Activated CD4-positive, alpha-beta T cell treated with anti-CD3 and anti-CD28 coated beads for 36 hours (primary cell): ENCODE data around the gene GCGR. TPM values are rescaled to one million over a fixed set of nuclear protein-coding genes. Genes with fewer than 3 reads are reported as not detected.

Experiments
- ATAC-seq: fragments of 200-7000 bp; cut with Tn5 transposase; one replicate; pipeline ENCODE4 v1.10.0; 2021; ENCODE audit warnings: mild to moderate bottlenecking, moderate library complexity
- CTCF ChIA-PET: fragments of 350-600 bp; sonication (Branson Sonifier 250); formaldehyde crosslinking; loops from one replicate; lab custom pipeline; 2021; ENCODE audit warnings: antibody characterized with exemption; lab: Charles Lee
- POLR2A ChIA-PET: fragments of 350-600 bp; sonication (Branson Sonifier 250); formaldehyde crosslinking; loops from one replicate; lab custom pipeline; 2021; ENCODE audit warnings: antibody characterized with exemption, inconsistent platforms; lab: Charles Lee
- DNase-seq: peaks from one replicate; pipeline ENCODE4 v3.0.0-alpha.2; 2020
- H3K27ac Mint-ChIP-seq: one replicate; pipeline ENCODE4 v1.8.0; 2021; ENCODE audit warnings: mixed read lengths
- H3K27me3 Mint-ChIP-seq: one replicate; pipeline ENCODE4 v1.8.0; 2021; ENCODE audit warnings: mixed read lengths
- H3K36me3 Mint-ChIP-seq: one replicate; pipeline ENCODE4 v1.8.0; 2021; ENCODE audit warnings: low read depth, mixed read lengths
- H3K4me1 Mint-ChIP-seq: one replicate; pipeline ENCODE4 v1.8.0; 2021; ENCODE audit warnings: mixed read lengths
- H3K4me3 Mint-ChIP-seq: one replicate; pipeline ENCODE4 v1.8.0; 2021; ENCODE audit warnings: mild to moderate bottlenecking, moderate library complexity, mixed read lengths
- H3K9me3 Mint-ChIP-seq: one replicate; pipeline ENCODE4 v1.8.0; 2021; ENCODE audit warnings: low read depth, mixed read lengths
- intact Hi-C, 2 experiments: fragments of 100-400 bp; cut with DNase I in 1 of 2; cut with micrococcal nuclease in 1 of 2; formaldehyde crosslinking; loops; one replicate each; pipeline versions ENCODE4 v1.14.2 to v1.15.1; 2022 to 2024; cut with DNase I, micrococcal nuclease
- total RNA-seq, 2 experiments: library from RNA; stranded (reverse); gene quantifications; one replicate each; pipeline ENCODE4 v1.2.3, GENCODE V29; 2021

GCGR gene
- total RNA-seq, 2 experiments from 2014 or later: not detected

DNA sequence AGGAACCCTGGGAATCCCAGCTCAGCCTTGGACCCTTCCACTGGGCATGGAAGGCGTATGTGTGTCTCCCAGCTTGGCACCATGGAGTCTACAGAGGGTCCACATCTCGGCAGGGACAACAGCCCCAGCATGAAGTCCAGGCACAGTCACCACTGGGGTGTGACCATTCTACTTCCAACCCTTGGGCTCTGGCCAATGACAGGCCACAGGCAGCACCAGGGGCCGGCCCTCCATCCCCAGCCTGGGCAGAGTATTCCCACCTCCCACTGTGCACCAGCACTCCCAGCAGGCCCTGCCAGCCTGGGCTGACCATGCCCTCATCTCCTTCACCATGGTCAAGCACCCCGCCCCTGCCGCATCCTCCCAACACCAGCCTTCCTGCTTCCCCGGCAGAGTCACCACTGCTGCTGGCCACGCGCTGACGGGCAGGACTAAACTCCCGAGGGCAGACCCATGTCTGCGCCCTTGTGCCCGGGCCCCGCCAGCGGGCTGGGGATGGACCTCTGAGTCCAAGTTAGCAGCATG lies 40.4 kb downstream of the GCGR start:
- no peak overlapping the region for H3K27ac Mint-ChIP-seq

DNA sequence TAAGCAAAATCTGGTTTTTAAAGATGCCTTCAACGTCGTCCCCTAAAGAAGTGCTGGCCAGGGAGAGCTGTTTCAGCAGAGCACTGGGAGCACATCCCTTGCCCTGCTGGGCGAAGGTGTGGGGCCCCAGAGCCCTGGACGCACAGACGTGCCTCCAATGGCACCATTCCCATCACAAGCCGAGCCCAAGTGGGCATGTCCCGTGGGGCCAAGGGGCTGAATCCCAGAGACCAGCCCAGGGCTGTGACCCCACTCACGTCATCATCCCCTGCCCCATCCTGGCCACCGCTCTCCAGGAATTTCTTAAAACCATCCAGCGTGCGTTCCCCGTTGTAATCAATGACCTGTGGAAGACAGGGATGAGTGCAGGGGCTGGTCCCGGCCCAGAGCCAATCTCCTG lies 40.9 kb downstream of the GCGR start:
- Mint-ChIP-seq H3K36me3 (peaks cover 37% of the 10 kb centered on the region), H3K9me3 (no peaks in the 10 kb centered on the region), H3K4me1 (no peaks in the 10 kb centered on the region), H3K27ac (no peak overlapping the region), H3K27me3 (no peaks in the 10 kb centered on the region), H3K4me3 (no peak overlapping the region)
- DNase-seq: no peak
- intact Hi-C loops: no loop called here
- POLR2A ChIA-PET: no interaction called here
- CTCF ChIA-PET: interaction anchor here (0.6 kb wide), 1 partner anchor 114 kb away, joined by 3 read pairs; no protein-coding TSS in a partner anchor
- ATAC-seq: no peak

More for the DNA sequence above, 40.4 kb downstream of the GCGR start:
- no peak for DNase-seq
- Mint-ChIP-seq H3K36me3 (peaks cover 37% of the 10 kb centered on the region), H3K27me3 (no peaks in the 10 kb centered on the region), H3K4me3 (no peak overlapping the region), H3K4me1 (no peaks in the 10 kb centered on the region), H3K9me3 (no peaks in the 10 kb centered on the region)
- ChIA-PET POLR2A (no interaction called here), CTCF (no interaction called here)
- no peak for ATAC-seq
- intact Hi-C loops: no loop called here

DNA sequence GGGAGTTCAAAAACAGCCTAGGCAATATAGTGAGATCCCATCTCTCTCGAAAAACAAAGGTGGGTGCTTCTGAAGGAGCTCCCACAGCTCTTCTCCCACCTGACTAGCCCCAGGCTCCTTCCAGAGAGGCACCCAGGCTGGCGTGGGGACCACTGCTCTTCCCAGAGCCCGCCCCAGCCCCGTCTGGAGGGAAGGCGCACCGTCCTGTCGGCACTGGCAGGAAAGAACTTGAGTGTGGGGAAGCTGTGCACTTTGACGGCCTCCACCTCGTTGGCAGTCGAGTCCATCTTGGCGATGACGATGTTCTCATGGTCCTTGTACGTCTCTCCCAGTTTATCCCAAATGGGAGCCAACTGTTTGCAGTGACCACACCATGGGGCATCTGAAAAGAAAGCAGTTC lies 41.4 kb downstream of the GCGR start:
- no peaks in the 10 kb centered on the region for H3K9me3 Mint-ChIP-seq
- no peak overlapping the region for H3K27ac Mint-ChIP-seq
- H3K36me3 Mint-ChIP-seq: peaks cover 37% of the 10 kb centered on the region
- ATAC-seq (no peak), DNase-seq (no peak)
- H3K4me3 Mint-ChIP-seq: no peak overlapping the region
- H3K27me3 Mint-ChIP-seq: no peaks in the 10 kb centered on the region
- H3K4me1 Mint-ChIP-seq: no peaks in the 10 kb centered on the region
- intact Hi-C loops: no loop called here
- POLR2A ChIA-PET: no interaction called here
- CTCF ChIA-PET: interaction anchor here (0.6 kb wide), 1 partner anchor 114 kb away, joined by 3 read pairs; no protein-coding TSS in a partner anchor

DNA sequence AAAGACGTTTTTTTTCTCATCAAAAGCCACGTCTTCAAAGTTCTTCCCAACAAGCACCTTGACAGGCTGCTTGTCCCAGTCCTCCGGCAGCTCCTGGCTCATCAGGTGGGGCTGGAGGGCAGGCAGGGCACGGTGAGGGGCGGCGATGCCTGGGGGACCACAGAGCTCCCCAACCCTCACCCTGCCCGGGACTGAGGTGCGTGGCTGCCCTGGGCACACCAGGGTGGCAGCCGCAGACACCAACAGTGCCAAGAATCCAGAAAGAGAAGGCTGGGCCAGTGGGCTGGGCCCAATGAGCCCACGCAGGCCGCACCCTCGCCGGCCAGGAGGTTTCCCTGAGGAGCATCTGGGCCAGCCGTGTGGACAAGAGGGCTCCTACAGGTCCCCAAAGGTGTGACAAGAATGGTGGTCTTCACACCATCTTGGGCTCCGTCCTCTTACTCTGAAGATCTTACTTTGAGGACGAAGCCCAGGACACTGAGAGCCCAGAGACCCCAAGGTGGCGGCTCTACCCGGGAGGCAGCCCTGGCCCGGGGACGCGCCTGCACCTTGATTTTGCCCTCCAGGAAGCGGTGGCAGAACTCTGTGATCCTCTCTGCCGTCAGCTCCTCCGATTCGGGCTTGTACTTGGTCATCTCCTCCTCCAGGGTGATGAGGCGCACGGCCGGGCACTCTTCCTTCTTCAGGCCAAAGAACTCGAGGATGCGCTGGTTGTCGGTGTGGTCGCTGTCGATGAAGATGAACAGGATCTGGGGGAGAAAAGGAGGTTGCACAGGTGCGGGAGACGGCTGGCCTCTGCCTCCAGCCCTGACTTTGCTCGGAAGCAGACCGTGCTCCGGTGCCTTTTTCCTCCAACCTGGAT lies 42.2 kb downstream of the GCGR start:
- no peak overlapping the region for H3K27ac Mint-ChIP-seq
- CTCF ChIA-PET: no interaction called here
- no peak overlapping the region for H3K4me3 Mint-ChIP-seq
- POLR2A ChIA-PET: no interaction called here
- no peak for DNase-seq
- no peaks in the 10 kb centered on the region for H3K9me3 Mint-ChIP-seq
- H3K4me1 Mint-ChIP-seq: no peaks in the 10 kb centered on the region
- H3K27me3 Mint-ChIP-seq: no peaks in the 10 kb centered on the region
- peaks cover 39% of the 10 kb centered on the region for H3K36me3 Mint-ChIP-seq
- no peak for ATAC-seq
- intact Hi-C loops: no loop called here

DNA sequence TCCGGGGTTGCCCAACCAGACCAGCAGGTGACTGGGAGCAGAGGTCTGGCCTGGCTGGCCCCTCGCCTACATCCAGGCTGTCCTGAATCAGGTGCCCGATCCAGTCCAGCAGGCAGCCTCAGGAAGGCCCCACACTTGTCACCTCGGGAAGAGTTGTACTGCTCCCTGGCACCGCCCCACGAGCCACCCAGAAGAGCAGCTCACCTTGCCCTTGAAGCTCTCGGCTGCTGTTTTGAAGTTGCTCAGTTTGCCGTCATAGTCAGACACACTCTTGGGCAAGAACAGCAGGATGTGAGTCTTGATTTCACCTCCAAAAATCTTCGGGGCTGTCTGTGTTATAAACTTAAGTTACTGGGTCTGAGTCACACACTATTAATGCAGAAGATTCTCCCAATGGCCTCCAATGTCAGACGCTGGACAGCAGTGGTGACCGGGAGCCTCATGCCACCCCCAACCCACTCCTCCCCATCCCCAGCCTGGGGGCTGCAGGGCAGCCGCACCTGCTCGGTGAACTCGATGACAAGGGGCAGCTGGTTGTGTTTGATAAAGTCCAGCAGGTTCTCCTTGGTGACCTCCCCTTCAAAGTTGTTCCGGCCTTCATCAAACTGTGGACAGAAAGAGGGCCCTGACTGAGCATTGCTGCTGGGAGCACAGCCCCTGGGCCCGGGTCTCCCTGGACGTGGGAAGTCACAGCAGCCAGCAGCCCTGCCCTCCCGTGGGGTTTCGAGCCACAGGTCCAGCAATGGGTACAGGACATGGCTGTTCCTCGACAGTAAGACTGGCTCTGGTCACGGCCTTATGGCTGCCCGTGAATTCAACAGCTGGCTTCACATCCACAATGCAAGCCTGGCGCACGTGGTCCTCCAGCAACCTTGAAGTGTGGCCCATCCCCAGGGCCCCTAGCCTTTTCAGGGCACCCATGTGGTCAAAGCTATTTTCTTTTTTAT lies 43.1 kb downstream of the GCGR start:
- no peaks in the 10 kb centered on the region for H3K4me1 Mint-ChIP-seq
- CTCF ChIA-PET: interaction anchor here (1.0 kb wide), 1 partner anchor 27 kb away, joined by 3 read pairs; no protein-coding TSS in a partner anchor
- DNase-seq (no peak), ATAC-seq (no peak)
- no peaks in the 10 kb centered on the region for H3K27me3 Mint-ChIP-seq
- intact Hi-C loops: no loop called here
- no peak overlapping the region for H3K27ac Mint-ChIP-seq
- peaks cover 48% of the 10 kb centered on the region for H3K36me3 Mint-ChIP-seq
- POLR2A ChIA-PET: interaction anchor here (0.6 kb wide), 1 partner anchor 328 kb away, joined by 3 read pairs; no protein-coding TSS in a partner anchor
- H3K9me3 Mint-ChIP-seq: no peaks in the 10 kb centered on the region
- H3K4me3 Mint-ChIP-seq: no peak overlapping the region

DNA sequence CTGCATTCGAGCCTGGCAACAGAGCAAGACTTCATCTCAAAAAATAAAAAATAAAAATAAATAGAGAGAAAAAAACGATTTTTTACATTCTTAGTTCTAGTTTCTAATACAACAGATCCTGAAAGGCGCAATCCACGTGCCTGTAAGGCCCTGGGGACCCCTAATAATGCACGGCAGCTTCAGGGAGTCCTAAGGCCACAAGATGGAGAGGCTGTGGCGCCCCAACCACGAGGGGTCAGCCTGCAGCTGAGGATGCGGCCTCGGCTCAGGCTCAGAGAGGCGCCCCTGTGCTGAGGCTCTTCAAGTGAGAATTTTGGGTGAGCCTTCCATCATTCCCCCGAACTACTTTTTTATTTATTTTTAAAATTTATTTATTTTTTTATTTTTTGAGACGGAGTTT lies 45.5 kb downstream of the GCGR start:
- intact Hi-C loops: no loop called here
- H3K4me3 Mint-ChIP-seq: no peak overlapping the region
- ChIA-PET POLR2A (interaction anchor here (1.5 kb wide), 1 partner anchor 16 kb away, joined by 3 read pairs; the partner anchor contains the start of gene MCRIP1), CTCF (no interaction called here)
- no peak overlapping the region for H3K27ac Mint-ChIP-seq
- H3K27me3 Mint-ChIP-seq: no peaks in the 10 kb centered on the region
- peaks cover 57% of the 10 kb centered on the region for H3K36me3 Mint-ChIP-seq
- ATAC-seq: no peak
- no peaks in the 10 kb centered on the region for H3K4me1 Mint-ChIP-seq
- H3K9me3 Mint-ChIP-seq: no peaks in the 10 kb centered on the region
- DNase-seq: no peak

DNA sequence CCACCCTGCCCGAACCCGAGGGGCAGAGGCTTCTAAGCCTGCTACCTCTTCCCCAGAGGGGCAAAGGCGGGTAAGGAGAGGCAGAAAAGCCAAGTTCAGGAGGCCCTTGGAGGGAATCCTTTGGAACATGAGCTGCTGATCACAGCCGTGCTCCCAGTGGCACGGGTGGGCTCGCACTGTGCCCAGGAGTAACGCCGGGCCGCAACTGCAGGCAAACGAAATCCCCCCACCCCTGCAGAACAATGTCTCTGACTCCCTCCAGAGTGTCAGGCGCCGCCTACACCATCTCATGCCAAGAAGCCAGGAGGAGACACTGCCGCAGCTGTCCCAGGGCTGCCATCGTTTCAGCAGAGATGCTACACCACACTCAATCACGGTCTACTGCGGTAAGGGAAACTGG lies 47.5 kb downstream of the GCGR start:
- Mint-ChIP-seq H3K4me1 (peaks cover 3% of the 10 kb centered on the region), H3K9me3 (no peaks in the 10 kb centered on the region), H3K27me3 (no peaks in the 10 kb centered on the region), H3K4me3 (no peak overlapping the region), H3K27ac (no peak overlapping the region), H3K36me3 (peaks cover 56% of the 10 kb centered on the region)
- ATAC-seq (no peak), DNase-seq (no peak)
- ChIA-PET CTCF (no interaction called here), POLR2A (no interaction called here)
- intact Hi-C loops: no loop called here

DNA sequence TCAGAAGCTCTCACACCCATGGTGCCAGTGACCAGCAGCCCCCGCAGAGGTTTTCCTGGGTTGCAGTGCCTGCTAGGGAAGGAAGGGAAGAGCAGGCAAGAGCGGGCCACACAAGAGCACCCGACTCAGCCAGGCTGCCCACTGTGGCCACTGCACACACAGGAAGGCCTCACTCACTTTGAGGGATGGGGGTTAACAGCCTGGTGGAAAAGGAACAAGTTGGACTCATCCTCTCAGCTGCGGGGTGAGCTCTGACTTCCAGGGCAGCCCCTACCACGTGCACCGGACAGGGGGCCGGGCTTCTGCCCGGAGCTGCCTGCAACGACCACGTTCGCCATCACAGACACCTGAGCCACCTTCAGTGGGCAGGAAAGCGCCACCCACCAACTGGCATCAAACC lies 48.3 kb downstream of the GCGR start:
- no peak overlapping the region for H3K27ac Mint-ChIP-seq
- no peaks in the 10 kb centered on the region for H3K27me3 Mint-ChIP-seq
- H3K4me1 Mint-ChIP-seq: peaks cover 4% of the 10 kb centered on the region
- H3K4me3 Mint-ChIP-seq: no peak overlapping the region
- POLR2A ChIA-PET: interaction anchor here (0.6 kb wide), 1 partner anchor 200 kb away, joined by 5 read pairs; no protein-coding TSS in a partner anchor
- intact Hi-C loops: no loop called here
- H3K9me3 Mint-ChIP-seq: no peaks in the 10 kb centered on the region
- no peak for ATAC-seq
- H3K36me3 Mint-ChIP-seq: peaks cover 48% of the 10 kb centered on the region
- CTCF ChIA-PET: interaction anchor here (0.8 kb wide), 1 partner anchor 186 kb away, joined by 3 read pairs; no protein-coding TSS in a partner anchor
- DNase-seq: no peak

DNA sequence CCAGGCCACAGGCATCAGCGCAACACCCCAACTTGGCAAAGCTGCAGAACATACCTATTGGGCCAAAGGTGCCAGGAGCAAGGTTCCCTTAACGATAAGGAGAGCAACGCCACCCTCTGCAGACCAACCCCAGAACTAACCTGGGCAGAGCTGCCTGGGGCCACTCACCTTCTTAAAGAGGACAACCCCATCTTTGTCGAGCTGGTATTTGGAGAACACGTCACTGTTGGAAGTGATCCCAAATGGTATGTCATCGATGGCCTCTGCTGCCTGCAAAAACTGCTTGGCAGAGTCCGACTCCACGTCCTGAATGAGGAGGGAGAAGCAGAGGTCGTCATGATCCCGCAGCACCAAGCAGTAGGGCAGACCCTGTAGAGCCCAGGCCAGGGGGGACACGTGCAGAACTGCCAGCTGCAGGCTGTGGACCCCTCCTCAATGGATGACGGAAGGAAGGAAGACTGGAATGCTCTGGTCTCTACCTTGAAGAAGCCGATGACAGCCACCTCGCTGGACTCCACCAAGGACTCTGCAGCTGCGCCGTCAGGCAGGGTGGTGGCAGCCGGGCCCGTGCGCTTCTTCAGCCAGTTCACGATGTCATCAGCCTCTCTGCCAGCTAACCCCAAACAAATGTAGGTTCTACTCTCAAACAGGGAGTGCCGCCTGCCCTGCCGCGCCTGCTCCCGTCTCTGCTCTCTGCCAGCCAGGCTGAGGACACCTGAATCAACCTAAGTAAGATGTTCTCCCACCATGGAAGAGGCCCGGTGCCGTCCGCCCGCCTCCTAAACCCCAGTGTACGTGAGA lies 51.2 kb downstream of the GCGR start:
- ATAC-seq (no peak), DNase-seq (no peak)
- ChIA-PET CTCF (interaction anchor here (0.6 to 0.7 kb wide), 3 partner anchors 119 to 269 kb away, joined by 3 read pairs; no protein-coding TSS in a partner anchor), POLR2A (interaction anchor here (0.7 kb wide), 1 partner anchor 386 kb away, joined by 6 read pairs; no protein-coding TSS in a partner anchor)
- H3K27ac Mint-ChIP-seq: no peak overlapping the region
- H3K27me3 Mint-ChIP-seq: no peaks in the 10 kb centered on the region
- peaks cover 29% of the 10 kb centered on the region for H3K4me1 Mint-ChIP-seq
- no peaks in the 10 kb centered on the region for H3K9me3 Mint-ChIP-seq
- intact Hi-C loops: no loop called here
- peaks cover 68% of the 10 kb centered on the region for H3K36me3 Mint-ChIP-seq
- H3K4me3 Mint-ChIP-seq: no peak overlapping the region

DNA sequence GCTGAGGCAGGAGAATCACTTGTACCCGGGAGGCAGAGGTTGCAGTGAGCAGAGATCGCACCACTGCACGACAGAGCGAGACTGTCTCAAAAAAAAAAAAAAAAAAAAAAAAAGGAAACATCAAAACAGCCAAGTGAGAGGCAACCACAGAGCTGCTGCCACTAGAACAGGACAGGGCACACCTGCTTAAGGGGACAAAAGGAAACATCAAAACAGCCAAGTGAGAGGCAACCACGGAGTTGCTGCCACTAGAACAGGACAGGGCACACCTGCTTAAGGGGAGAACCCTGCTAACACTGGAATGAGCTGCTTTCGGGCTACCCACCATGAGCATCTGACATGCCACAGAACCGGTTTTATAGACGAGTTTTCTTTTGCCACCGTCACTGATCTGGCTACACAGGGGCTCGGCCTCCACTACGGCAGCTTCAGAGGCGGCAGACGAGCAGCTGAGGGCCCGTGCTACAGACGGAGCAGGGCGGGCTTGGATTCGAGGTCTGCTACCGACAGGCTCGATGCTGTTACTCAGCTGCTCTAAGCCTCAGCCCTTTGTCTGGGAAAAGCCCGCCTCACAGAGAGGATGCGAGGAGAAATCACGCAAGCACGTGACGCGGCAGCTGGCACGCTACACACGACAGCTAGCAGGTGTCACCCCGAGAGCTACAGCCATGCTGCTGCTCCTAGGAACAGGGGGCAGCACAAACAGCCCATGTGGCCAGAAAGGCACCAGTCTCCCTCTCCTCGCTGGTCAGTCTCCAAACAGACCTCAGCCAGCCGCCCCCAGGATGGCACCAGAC lies 54.4 kb downstream of the GCGR start:
- DNase-seq (no peak), ATAC-seq (no peak)
- intact Hi-C loops: no loop called here
- Mint-ChIP-seq H3K4me1 (peaks cover 40% of the 10 kb centered on the region), H3K4me3 (peak overlapping the region; percentile 99), H3K27me3 (no peaks in the 10 kb centered on the region), H3K27ac (no peak overlapping the region), H3K9me3 (no peaks in the 10 kb centered on the region), H3K36me3 (peaks cover 64% of the 10 kb centered on the region)
- CTCF ChIA-PET: interaction anchor here (0.6 to 1.4 kb wide), 2 partner anchors 127 to 747 kb away, joined by 3 read pairs; no protein-coding TSS in a partner anchor
- POLR2A ChIA-PET: interaction anchor here (1.6 kb wide), 1 partner anchor 12 kb away, joined by 4 read pairs; no protein-coding TSS in a partner anchor
